Activated naive CD4-positive, alpha-beta T cell treated with anti-CD3 and anti-CD28 coated beads, Interleukin-2, amount 50 U/mL, for 72 hours (primary cell): ENCODE results near the gene HSPG2. TPM values are rescaled to one million over a fixed set of nuclear protein-coding genes. Genes with fewer than 3 reads are reported as not detected.
"Not testable (repeated sequence)": the region's sequence is repeated elsewhere in the genome, so short reads cannot be mapped to it uniquely, and the experiment has no call there.

Experiments
- ATAC-seq, 2 donors: fragments of 150-1000 bp; cut with Tn5 transposase; 2 replicates each; pipeline ENCODE4 v1.10.0; 2021; ENCODE audit warnings: mild to moderate bottlenecking in 2 of 2, moderate library complexity in 2 of 2
- DNase-seq, 2 donors: peaks; one replicate each; pipeline ENCODE4 v3.0.0; 2021 to 2022; ENCODE audit warnings: low spot score in 2 of 2
- H3K27ac Mint-ChIP-seq, 2 donors: one replicate each; pipeline ENCODE4 v1.8.0; 2022; ENCODE audit warnings: mild to moderate bottlenecking in 2 of 2, mixed read lengths in 2 of 2
- H3K36me3 Mint-ChIP-seq, 2 donors: one replicate each; pipeline ENCODE4 v1.8.0; 2022; ENCODE audit warnings: mixed read lengths in 2 of 2
- H3K9me3 Mint-ChIP-seq, 2 donors: one replicate each; pipeline ENCODE4 v1.8.0; 2022; ENCODE audit warnings: mixed read lengths in 2 of 2
- total RNA-seq, 2 donors: library from RNA; stranded (reverse); gene quantifications; one replicate each; pipeline ENCODE4 v1.2.3, GENCODE V29; 2022

Gene HSPG2
- total RNA-seq, 2 donors from 2014 or later = 9.2 to 37.3 TPM

DNA sequence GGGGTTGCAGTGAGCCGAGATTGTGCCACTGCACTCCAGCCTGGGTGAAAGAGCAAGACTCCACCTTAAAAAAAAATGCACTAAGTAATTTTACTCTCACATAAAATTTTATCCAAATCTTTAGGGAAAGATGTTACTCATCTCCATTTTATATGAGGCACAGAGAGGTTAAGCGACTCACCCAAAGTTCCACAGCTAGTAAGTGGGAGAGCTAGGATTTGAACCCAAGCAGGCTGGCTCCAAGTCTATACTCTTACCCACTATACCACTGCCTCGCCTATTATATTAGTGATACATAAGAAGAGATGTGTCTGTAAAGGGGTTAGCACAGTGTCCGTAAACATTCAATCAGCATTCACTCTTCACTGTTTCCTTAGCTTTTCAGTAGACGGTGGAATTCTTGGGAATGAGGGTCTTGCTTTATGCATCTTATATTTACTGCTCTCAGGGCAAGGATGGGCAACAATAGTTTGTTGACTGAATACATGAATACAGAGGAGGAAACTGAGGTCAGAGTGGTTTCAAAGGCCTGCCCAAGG lies 109.9 kb downstream of the HSPG2 start:
- DNase-seq = no peak
- ATAC-seq = no peak
- H3K9me3 Mint-ChIP-seq = no peaks in the 10 kb centered on the region
- H3K36me3 Mint-ChIP-seq = no peaks in the 10 kb centered on the region
- no peak overlapping the region for H3K27ac Mint-ChIP-seq

- DNase-seq, ATAC-seq, H3K9me3 Mint-ChIP-seq, H3K27ac Mint-ChIP-seq, H3K36me3 Mint-ChIP-seq: not testable (repeated sequence)
These were observed 110.4 kb downstream of the HSPG2 start for GRCh38 chr1:21826694-21827093.

DNA sequence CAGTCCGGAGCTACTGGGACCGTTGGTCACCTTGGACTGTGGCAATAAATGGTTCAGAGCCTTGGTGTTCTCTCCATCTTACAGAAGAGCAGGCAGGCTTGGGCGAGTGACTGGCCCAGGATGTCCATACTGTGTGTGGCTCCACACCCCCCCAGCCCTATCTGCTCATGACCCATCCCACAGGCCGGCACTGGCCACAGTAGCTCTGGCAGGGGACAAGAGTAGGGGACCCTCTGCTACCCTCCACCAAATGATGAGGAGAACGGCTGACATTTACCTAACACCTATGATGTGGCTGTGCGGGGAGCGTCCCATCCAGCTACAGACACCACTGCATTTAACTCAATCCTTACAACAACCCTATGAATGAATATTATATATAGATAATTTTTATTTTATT lies 111.7 kb downstream of the HSPG2 start:
- Mint-ChIP-seq H3K36me3 (no peaks in the 10 kb centered on the region), H3K9me3 (no peaks in the 10 kb centered on the region), H3K27ac (no peak overlapping the region)
- DNase-seq (no peak), ATAC-seq (no peak)

- no peak for ATAC-seq
- H3K9me3 Mint-ChIP-seq = no peaks in the 10 kb centered on the region
- no peaks in the 10 kb centered on the region for H3K36me3 Mint-ChIP-seq
- H3K27ac Mint-ChIP-seq = no peak overlapping the region
- no peak for DNase-seq
These were observed 112.2 kb downstream of the HSPG2 start for GRCh38 chr1:21824926-21825325.

GRCh38 chr1:21823980-21824702 lies 113.0 kb downstream of the HSPG2 start:
- DNase-seq = no peak
- no peak overlapping the region for H3K27ac Mint-ChIP-seq
- H3K9me3 Mint-ChIP-seq = no peaks in the 10 kb centered on the region
- H3K36me3 Mint-ChIP-seq = no peaks in the 10 kb centered on the region
- ATAC-seq = no peak

- DNase-seq (no peak), ATAC-seq (no peak)
- no peaks in the 10 kb centered on the region for H3K9me3 Mint-ChIP-seq
- H3K36me3 Mint-ChIP-seq = no peaks in the 10 kb centered on the region
- no peak overlapping the region for H3K27ac Mint-ChIP-seq
These were observed 113.7 kb downstream of the HSPG2 start for GRCh38 chr1:21823206-21823979.

DNA sequence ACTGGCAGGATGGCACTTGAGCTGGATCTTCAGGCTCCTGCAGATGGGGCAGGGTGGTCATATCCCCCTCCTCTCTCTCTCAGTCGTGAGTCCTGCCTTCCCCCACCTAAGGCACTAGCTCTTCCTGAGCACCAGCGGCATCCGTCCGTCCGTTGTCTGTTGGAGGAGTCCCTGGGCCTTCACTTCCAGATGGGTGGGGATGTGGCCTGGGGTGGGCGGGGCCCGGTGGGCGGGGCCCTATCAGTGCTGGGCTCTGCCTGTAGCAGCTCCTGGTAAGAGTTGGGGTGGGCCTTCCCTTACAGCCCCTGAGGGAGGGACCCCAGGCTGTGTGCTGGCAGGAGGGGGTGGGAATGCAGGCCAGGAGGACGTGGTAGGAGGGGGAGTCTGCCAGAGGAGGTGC lies 114.8 kb downstream of the HSPG2 start:
- Mint-ChIP-seq H3K27ac (no peak overlapping the region), H3K9me3 (no peaks in the 10 kb centered on the region), H3K36me3 (no peaks in the 10 kb centered on the region)
- ATAC-seq = no peak
- DNase-seq = no peak

- no peak for ATAC-seq
- no peak for DNase-seq
- Mint-ChIP-seq H3K9me3 (no peaks in the 10 kb centered on the region), H3K36me3 (no peaks in the 10 kb centered on the region), H3K27ac (no peak overlapping the region)
These were observed 115.6 kb downstream of the HSPG2 start for GRCh38 chr1:21821385-21822019.

DNA sequence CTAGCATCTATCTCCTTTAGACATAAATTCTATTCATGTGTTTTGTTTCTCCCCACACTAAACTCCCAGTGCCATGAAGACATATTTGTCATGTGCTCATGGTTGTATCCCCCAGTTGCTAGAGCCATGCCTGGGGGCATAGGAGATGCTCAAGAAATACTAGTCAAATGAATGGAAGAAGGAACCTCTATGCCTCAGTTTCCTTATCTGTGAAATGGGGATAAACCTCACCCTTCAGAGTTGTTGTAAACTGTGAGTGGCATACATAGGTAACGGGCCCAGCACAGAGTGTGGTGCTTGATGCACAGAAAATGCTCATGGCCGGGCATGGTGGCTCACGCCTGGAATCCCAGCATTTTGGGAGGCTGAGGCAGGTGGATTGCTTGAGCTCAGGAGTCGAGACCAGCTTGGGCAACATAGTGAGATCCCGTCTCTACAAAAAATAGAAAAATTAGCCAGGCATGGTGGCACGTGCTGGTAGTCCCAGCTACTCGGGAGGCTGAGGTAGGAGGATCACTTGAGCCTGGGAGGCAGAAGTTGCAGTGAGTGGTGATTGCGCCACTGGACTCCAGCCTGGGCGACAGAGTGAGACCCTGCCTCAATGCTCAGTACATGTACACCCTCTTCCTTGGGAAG lies 116.4 kb downstream of the HSPG2 start:
- DNase-seq (no peak), ATAC-seq (no peak)
- Mint-ChIP-seq H3K36me3 (no peaks in the 10 kb centered on the region), H3K9me3 (no peaks in the 10 kb centered on the region), H3K27ac (no peak overlapping the region)

DNA sequence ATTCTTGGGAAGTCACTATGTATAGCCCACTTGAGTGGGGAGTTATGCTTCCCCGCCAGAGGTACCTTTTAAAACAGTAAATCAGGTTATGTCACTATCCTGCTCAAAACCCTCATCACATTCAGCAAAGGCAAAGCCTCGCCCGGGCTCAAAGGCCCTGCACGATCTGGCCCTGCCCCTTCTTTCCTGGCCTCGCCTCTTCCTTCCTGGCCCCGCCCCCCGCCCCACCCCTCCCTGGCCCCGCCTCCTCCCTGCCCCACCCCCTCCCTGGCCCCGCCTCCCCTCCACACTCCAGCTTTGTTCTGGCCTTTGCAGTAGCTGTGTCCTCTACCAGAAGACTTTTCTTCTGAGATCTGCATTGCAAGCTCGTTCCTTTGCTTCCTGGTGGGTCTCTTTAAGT lies 118.5 kb downstream of the HSPG2 start:
- Mint-ChIP-seq H3K9me3 (no peaks in the 10 kb centered on the region), H3K36me3 (no peaks in the 10 kb centered on the region), H3K27ac (no peak overlapping the region)
- ATAC-seq (peak; percentile 31 to 61), DNase-seq (peak in 1 of 2 donors; percentile 30)

GRCh38 chr1:21816602-21817302 lies 120.4 kb downstream of the HSPG2 start:
- ATAC-seq (no peak), DNase-seq (no peak)
- H3K27ac Mint-ChIP-seq = no peak overlapping the region
- no peaks in the 10 kb centered on the region for H3K36me3 Mint-ChIP-seq
- H3K9me3 Mint-ChIP-seq = no peaks in the 10 kb centered on the region

DNA sequence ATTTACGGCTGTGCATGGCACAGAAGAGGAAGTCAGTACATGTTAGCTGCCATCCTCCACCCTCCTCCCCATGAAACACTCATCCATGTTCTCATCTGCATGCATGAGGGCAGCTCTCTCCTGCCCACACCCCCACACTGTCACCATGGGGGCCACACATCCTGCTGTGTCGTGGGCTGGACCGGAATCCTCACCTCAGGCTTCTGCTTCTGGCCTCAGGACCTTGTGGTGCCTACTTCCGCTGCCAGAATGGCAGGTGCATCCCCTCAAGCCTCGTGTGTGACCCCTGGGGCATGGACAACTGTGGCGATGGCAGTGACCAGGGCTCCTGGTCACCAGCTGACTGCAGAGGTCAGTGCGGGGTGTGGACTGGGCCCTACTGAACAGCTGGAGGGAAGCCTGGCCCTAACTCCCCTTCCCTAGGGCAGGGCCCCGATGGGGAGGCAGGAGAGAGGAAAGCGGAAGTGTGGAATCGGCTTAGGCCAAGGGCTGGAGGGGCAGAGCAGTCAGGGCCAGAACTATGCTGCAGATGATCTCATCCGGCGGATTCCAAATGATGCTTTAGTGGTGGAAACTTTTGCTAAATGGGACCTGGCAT lies 121.3 kb downstream of the HSPG2 start:
- ATAC-seq (no peak), DNase-seq (no peak)
- H3K27ac Mint-ChIP-seq = no peak overlapping the region
- no peaks in the 10 kb centered on the region for H3K36me3 Mint-ChIP-seq
- no peaks in the 10 kb centered on the region for H3K9me3 Mint-ChIP-seq

- ATAC-seq (no peak), DNase-seq (no peak)
- Mint-ChIP-seq H3K36me3 (no peaks in the 10 kb centered on the region), H3K27ac (peak overlapping the region in 1 of 2 donors; percentile 24), H3K9me3 (no peaks in the 10 kb centered on the region)
These were observed 122.0 kb downstream of the HSPG2 start for GRCh38 chr1:21814981-21815582.

GRCh38 chr1:21814241-21814918 lies 122.7 kb downstream of the HSPG2 start:
- DNase-seq (peak in 1 of 2 donors; percentile 60), ATAC-seq (peak; percentile 60 to 83)
- Mint-ChIP-seq H3K27ac (no peak overlapping the region), H3K9me3 (no peaks in the 10 kb centered on the region), H3K36me3 (no peaks in the 10 kb centered on the region)

DNA sequence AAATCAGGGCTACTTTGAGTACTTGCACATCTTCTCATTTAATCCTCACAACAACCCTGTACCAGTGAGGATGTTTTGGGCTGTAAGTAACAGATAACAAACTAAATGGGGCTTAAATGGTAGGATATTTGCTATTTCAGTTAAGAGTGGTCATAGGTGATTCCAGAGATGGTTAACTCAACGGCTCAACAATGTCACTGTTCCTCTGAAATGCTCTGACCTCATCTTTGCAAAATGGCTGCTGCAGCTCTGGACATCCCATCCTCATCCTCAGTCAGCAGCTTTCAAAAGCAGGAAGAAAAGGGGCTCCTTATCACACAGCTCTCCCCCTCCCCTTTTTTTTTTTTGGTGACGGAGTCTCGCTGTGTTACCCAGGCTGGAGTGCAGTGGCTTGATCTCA lies 123.6 kb downstream of the HSPG2 start:
- Mint-ChIP-seq H3K9me3 (no peaks in the 10 kb centered on the region), H3K27ac (no peak overlapping the region), H3K36me3 (no peaks in the 10 kb centered on the region)
- DNase-seq (no peak), ATAC-seq (no peak)
